HL-60/S4 treated with retinoic acid at 250 ng/mL for 4 days and 3 days (cell line): Measurements from ENCODE around the gene ACSBG1.

Experiments used
- in situ Hi-C: fragments of 300-500 bp; cut with MboI; formaldehyde crosslinking; loops from 2 replicates; pipeline ENCODE4 v1.7.0; 2022; ENCODE audit warnings: low sequenced_read_pairs

The ACSBG1 gene

GRCh38 chr15:78255421-78256043, 21.2 kb upstream of the ACSBG1 start:
- in situ Hi-C loops: no loop called here

- in situ Hi-C loops: no loop called here
Observed at GRCh38 chr15:78251136-78251535, 16.8 kb upstream of the ACSBG1 start.

DNA sequence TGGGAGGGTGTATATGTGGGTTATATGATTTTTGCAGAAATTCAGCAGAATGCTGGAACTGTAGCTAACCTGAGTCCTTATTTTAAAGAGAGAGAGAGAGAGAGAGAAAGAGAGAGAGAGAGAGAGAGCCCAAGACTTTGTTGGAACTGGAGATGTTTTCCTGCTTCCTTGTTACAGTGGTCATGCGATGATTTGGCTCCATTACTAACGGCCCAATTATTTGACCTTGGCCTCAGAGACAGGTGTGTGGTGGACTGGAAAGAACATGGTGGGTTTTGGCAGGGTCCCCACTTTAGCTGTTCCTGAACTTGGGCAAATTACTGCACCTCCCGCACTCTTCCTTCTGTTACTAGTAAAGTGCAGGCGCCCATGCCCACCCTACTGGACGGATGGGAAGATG, 14.8 kb upstream of the ACSBG1 start:
- in situ Hi-C loops: loop anchor here (25.0 kb wide), 1 partner anchor 287 kb away; no protein-coding TSS in a partner anchor

DNA sequence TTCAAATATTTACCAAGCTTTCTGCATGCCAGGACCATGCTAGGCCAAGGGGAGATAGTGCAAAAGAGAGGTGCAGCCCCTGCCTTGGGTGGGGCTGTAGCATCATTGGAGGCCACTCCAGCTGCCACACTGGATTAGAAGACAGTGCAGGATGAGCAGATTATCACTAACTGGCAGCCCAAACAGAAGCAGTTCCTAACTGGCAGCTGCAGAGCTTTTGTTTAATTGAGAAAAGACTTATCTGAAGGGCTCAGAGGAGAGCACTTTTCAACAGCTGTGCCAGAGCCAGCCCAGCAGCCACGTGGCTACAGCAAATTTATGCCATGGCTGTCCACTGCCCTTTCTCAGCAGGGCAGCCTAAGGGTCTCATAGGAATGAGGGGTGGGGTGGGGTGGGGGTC, 13.5 kb upstream of the ACSBG1 start:
- in situ Hi-C loops: loop anchor here (25.0 kb wide), 1 partner anchor 286 kb away; no protein-coding TSS in a partner anchor

- in situ Hi-C loops: loop anchor here (25.0 kb wide), 1 partner anchor 284 kb away; no protein-coding TSS in a partner anchor
Observed at GRCh38 chr15:78245976-78246620, 11.7 kb upstream of the ACSBG1 start.

- in situ Hi-C loops: loop anchor here (25.0 kb wide), 1 partner anchor 283 kb away; no protein-coding TSS in a partner anchor
Observed at GRCh38 chr15:78245392-78245791, 11.0 kb upstream of the ACSBG1 start.

GRCh38 chr15:78244893-78245292, 10.5 kb upstream of the ACSBG1 start:
- in situ Hi-C loops: loop anchor here (5.0 to 25.0 kb wide), 2 partner anchors 133 to 283 kb away; no protein-coding TSS in a partner anchor

DNA sequence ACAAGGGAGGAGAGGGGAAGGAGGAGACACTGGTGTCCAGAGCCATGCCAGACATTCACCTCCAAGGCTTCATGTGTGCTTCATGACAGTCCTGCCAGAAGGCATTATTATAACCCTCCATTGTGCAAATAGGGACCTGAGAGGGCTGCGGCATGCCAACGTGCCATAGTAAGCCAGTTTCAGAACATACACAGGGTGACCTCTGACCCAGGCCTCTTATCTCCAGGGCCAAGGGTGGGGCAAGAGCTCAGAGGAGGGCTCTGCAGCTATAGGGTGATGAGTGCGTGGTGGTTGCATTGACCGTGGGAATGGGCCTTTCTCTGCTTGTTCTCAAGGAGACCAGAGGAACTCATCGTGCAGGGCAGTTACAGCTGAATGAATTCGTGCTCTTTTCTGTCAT, 9.7 kb upstream of the ACSBG1 start:
- in situ Hi-C loops: loop anchor here (5.0 to 25.0 kb wide), 2 partner anchors 132 to 282 kb away; no protein-coding TSS in a partner anchor

- in situ Hi-C loops: loop anchor here (5.0 to 25.0 kb wide), 2 partner anchors 131 to 281 kb away; no protein-coding TSS in a partner anchor
Observed at GRCh38 chr15:78243491-78243941, 9.2 kb upstream of the ACSBG1 start.

- in situ Hi-C loops: loop anchor here (5.0 to 25.0 kb wide), 2 partner anchors 131 to 281 kb away; no protein-coding TSS in a partner anchor
Observed at GRCh38 chr15:78243058-78243457, 8.7 kb upstream of the ACSBG1 start.

DNA sequence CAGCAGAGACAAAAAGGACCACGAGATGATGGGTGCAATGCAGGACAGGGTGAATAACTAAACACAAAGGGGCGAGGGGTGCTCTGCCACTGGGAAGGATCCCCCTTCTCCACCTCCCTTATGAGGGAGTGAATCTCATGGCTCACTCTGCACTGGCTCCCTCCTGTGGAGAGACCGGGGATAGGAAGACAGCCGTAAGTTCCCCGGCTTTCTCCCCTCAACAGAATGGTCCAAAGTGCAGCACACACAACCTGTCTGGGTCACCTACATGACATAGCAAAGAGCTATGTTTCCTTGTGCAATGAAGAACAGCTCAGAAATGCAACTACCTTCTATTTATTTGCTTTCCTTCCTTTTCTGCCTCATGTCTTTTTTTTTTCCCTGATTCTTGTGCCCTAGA, 7.8 kb upstream of the ACSBG1 start:
- in situ Hi-C loops: loop anchor here (5.0 to 25.0 kb wide), 2 partner anchors 130 to 280 kb away; no protein-coding TSS in a partner anchor

GRCh38 chr15:78241017-78241416, 6.7 kb upstream of the ACSBG1 start:
- in situ Hi-C loops: loop anchor here (5.0 to 25.0 kb wide), 2 partner anchors 129 to 279 kb away; no protein-coding TSS in a partner anchor

- in situ Hi-C loops: loop anchor here (5.0 to 25.0 kb wide), 2 partner anchors 128 to 278 kb away; no protein-coding TSS in a partner anchor
Observed at GRCh38 chr15:78239811-78240210, 5.4 kb upstream of the ACSBG1 start.

DNA sequence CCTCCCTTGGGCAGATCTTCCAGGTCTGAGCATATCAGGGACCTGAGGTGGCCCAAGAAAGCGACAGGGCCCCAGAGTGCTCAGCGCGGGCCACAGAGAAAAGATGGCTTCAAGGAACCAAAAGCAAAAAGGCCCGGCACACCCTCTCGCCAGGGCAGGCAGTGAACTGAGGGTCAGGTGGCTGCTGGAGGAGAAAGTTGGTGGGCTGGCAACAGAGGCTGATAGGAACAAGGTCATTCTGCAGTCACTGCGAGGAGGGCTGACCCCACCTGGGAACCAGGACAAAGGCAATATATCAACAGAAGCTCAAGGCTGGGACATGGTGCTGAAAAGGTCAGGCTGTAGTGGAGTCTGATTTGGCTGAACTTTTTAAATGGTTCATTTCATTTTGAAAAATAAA, 2.8 kb upstream of the ACSBG1 start:
- in situ Hi-C loops: loop anchor here (25.0 kb wide), 1 partner anchor 275 kb away; no protein-coding TSS in a partner anchor

DNA sequence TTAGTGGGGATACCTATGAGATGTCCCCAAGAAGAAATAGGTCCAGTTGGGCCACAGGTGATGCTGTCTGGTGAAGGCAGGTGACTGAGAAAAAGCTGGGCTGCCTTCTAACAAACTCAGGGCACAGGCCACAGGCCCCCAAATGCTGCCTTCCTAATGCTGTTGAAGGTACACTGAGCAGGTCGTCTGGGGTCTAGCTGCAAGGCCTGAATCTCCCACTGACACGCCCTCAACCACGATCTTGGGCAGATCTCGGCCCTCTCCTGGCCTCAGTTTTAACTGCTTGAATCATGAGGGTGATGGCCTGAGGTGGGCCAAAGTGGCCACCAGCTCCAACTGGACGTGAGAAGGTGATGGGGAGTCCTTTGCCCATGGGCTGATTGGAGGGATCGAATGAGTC, 2.1 kb upstream of the ACSBG1 start:
- in situ Hi-C loops: loop anchor here (25.0 kb wide), 1 partner anchor 274 kb away; no protein-coding TSS in a partner anchor

DNA sequence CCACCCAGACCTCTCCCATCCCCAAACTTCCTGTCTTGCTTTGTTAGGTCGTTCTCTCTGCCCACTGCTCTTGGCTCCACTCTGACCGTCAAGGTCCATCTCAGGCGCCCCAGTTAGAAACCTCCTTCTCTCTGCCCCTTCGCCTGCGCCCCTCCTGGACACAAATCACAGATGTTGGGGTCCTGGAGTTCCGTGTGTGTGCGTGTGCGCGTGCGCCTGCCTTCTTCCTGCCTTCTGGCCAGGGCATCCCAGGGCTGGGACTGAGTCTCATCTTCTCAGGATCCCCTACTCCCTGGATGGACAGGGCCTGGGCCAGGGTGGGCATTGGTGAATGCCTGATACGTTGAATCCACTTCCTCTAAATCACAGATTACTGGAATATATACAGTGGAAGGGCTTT, 869 bp downstream of the ACSBG1 start:
- in situ Hi-C loops: loop anchor here (25.0 kb wide), 1 partner anchor 271 kb away; no protein-coding TSS in a partner anchor

GRCh38 chr15:78232951-78233350, 1.4 kb downstream of the ACSBG1 start:
- in situ Hi-C loops: loop anchor here (25.0 kb wide), 1 partner anchor 271 kb away; no protein-coding TSS in a partner anchor

DNA sequence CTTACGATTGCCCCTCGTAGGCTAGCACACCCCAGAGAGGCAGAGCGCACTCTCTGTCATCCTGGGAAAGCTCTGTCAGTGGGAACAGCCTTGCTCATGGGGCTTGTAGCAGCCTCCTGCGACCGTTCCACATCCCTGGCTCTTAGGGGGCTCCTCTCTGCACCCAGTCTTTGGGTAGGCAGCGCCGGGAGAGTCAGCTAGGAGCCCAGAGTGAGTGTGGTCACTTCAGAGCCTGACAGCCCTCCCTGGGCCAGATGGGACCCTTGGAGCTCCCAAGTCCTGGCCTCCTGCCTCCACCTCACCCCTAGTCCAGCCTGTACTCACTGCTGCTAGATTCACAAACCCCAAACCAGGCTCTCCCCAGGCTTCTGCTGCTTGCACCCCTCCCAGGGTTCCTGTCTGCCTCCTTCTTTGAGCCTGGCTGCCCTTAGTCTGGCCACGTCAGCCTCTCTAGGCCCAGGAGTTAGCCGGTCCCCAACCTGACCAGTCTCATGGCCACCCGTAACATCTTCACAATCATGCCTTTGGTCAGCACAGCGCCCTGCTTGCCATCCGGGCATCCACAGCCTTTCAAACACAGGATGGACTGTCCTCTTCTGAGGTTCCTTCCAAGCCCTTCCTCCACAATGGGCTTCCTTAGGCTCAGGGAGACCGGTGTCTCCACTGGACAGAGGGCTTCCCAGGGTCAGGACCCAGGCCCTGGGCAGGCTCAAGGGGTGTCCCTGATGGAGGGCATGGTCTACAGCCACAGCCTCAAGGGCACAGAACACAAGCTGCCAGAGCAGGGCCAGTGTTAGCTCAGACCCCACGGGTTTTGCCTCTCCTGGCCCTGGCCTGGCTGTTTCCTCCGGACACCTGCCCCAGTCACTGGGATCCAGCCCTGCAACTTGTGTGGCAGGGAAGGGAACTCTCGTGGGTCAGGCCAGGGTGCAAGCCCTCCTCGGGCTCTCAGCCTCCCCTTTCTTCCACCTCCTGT, 4.6 kb downstream of the ACSBG1 start:
- in situ Hi-C loops: loop anchor here (25.0 kb wide), 1 partner anchor 267 kb away; no protein-coding TSS in a partner anchor

- in situ Hi-C loops: loop anchor here (25.0 kb wide), 1 partner anchor 266 kb away; no protein-coding TSS in a partner anchor
Observed at GRCh38 chr15:78228356-78228996, 5.9 kb downstream of the ACSBG1 start.
